GM23338 (cell line): ENCODE data around the gene PCDH12. TPM values are rescaled to one million over a fixed set of nuclear protein-coding genes. Genes with fewer than 3 reads are reported as not detected.

Experiments used
- ATAC-seq: fragments of 200-7000 bp; cut with Tn5 transposase; 3 replicates; pipeline ENCODE4 v1.9.1; 2020
- DNase-seq: peaks from one replicate; pipeline ENCODE4 v3.0.0-alpha.2; 2015; ENCODE audit warnings: low spot score
- H2AFZ ChIP-seq: fragments of 200-600 bp; sonication (generic); 2 replicates; pipeline ENCODE4 v1.8.0; 2016; ENCODE audit warnings: antibody characterized with exemption, mild to moderate bottlenecking, moderate library complexity
- H3F3A ChIP-seq: fragments of 200-600 bp; sonication (generic); replicated peaks from 2 replicates; pipeline ENCODE4 v1.8.0; 2017; ENCODE audit warnings: antibody characterized with exemption, mixed run types, low read depth
- H3K27ac ChIP-seq: fragments of 200-600 bp; sonication (generic); 2 replicates; pipeline ENCODE4 v1.6.1; 2016; ENCODE audit warnings: low read depth
- H3K27me3 ChIP-seq: fragments of 200-600 bp; sonication (generic); 2 replicates; pipeline ENCODE4 v1.8.0; 2016; ENCODE audit warnings: mild to moderate bottlenecking, mixed run types, moderate library complexity; ENCODE audit not compliant: insufficient read depth
- H3K36me3 ChIP-seq: fragments of 200-600 bp; sonication (generic); 2 replicates; pipeline ENCODE4 v1.8.0; 2016; ENCODE audit warnings: mild to moderate bottlenecking; ENCODE audit not compliant: insufficient read depth
- H3K4me1 ChIP-seq: fragments of 200-600 bp; sonication (generic); 2 replicates; pipeline ENCODE4 v1.8.0; 2016; ENCODE audit warnings: mild to moderate bottlenecking, moderate library complexity; ENCODE audit not compliant: insufficient read depth
- H3K4me2 ChIP-seq: fragments of 200-600 bp; sonication (generic); 2 replicates; pipeline ENCODE4 v1.7.1; 2017; ENCODE audit warnings: mixed run types
- H3K4me3 ChIP-seq: fragments of 200-600 bp; sonication (generic); 2 replicates; pipeline ENCODE4 v1.6.1; 2016; ENCODE audit warnings: mixed run types
- H3K79me2 ChIP-seq: fragments of 200-600 bp; sonication (generic); replicated peaks from 2 replicates; pipeline ENCODE4 v1.8.0; 2017; ENCODE audit warnings: mild to moderate bottlenecking; ENCODE audit not compliant: insufficient read depth
- H3K9me2 ChIP-seq: fragments of 200-600 bp; sonication (generic); 2 replicates; pipeline ENCODE4 v1.8.0; 2017; ENCODE audit not compliant: insufficient read depth
- H4K20me1 ChIP-seq: fragments of 200-600 bp; sonication (generic); replicated peaks from 2 replicates; pipeline ENCODE4 v1.8.0; 2017; ENCODE audit warnings: mild to moderate bottlenecking; ENCODE audit not compliant: insufficient read depth
- H3K27ac Mint-ChIP-seq: 2 replicates; pipeline ENCODE4 v1.8.0; 2020; ENCODE audit warnings: inconsistent platforms, mild to moderate bottlenecking, moderate library complexity, mixed read lengths
- H3K27me3 Mint-ChIP-seq: 3 replicates; pipeline ENCODE4 v1.8.0; 2022; ENCODE audit warnings: low read depth, mild to moderate bottlenecking, moderate library complexity, mixed read lengths, inconsistent platforms; ENCODE audit not compliant: insufficient read depth, poor library complexity
- H3K36me3 Mint-ChIP-seq: 3 replicates; pipeline ENCODE4 v1.8.0; 2021; ENCODE audit warnings: low read depth, mild to moderate bottlenecking, inconsistent platforms, moderate library complexity, mixed read lengths
- H3K4me1 Mint-ChIP-seq: 3 replicates; pipeline ENCODE4 v1.8.0; 2020; ENCODE audit warnings: mild to moderate bottlenecking, inconsistent platforms, mixed read lengths
- H3K4me3 Mint-ChIP-seq: 3 replicates; pipeline ENCODE4 v1.8.0; 2021; ENCODE audit warnings: moderate library complexity, mild to moderate bottlenecking, inconsistent platforms, mixed read lengths
- H3K9me3 Mint-ChIP-seq: 3 replicates; pipeline ENCODE4 v1.8.0; 2020; ENCODE audit warnings: moderate library complexity, mild to moderate bottlenecking, inconsistent platforms, mixed read lengths
- CREB1 ChIP-seq: fragments of 250-450 bp; sonication (Bioruptor Pico); IDR thresholded peaks from 2 replicates; pipeline ENCODE4 v1.5.0; 2020; ENCODE audit warnings: low read depth, mild to moderate bottlenecking, moderate library complexity
- EZH2 ChIP-seq: fragments of 200-600 bp; sonication (generic); IDR thresholded peaks from one replicate; pipeline ENCODE4 v1.8.0; 2017; ENCODE audit warnings: antibody characterized with exemption, mild to moderate bottlenecking, low read depth; ENCODE audit not compliant: unreplicated experiment
- EZH2phosphoT487 ChIP-seq: fragments of 200-600 bp; sonication (generic); IDR thresholded peaks from one replicate; pipeline ENCODE4 v1.8.1; 2018; ENCODE audit warnings: antibody characterized with exemption; ENCODE audit not compliant: unreplicated experiment
- JUNB ChIP-seq: IDR thresholded peaks from one replicate; pipeline ENCODE4 v1.6.1; 2016; ENCODE audit warnings: antibody characterized with exemption; ENCODE audit not compliant: unreplicated experiment
- NANOG ChIP-seq: IDR thresholded peaks from 2 replicates; pipeline ENCODE4 v1.6.1; 2016; ENCODE audit warnings: antibody characterized with exemption, borderline replicate concordance
- POLR2AphosphoS5 ChIP-seq: IDR thresholded peaks from 2 replicates; pipeline ENCODE4 v1.6.1; 2016; ENCODE audit warnings: antibody characterized with exemption, low read depth
- STAT1 ChIP-seq: IDR thresholded peaks from one replicate; pipeline ENCODE4 v1.6.1; 2016; ENCODE audit warnings: antibody characterized with exemption; ENCODE audit not compliant: unreplicated experiment
- ZNF114 ChIP-seq: fragments of 250-450 bp; sonication (Bioruptor Pico); IDR thresholded peaks from 2 replicates; pipeline ENCODE4 v1.5.0; 2020; ENCODE audit warnings: mild to moderate bottlenecking, moderate library complexity
- ZNF331 ChIP-seq: fragments of 250-450 bp; sonication (Bioruptor Pico); IDR thresholded peaks from 2 replicates; pipeline ENCODE4 v1.5.0; 2020; ENCODE audit warnings: low read depth, mild to moderate bottlenecking, moderate library complexity
- polyA plus RNA-seq: library from polyadenylated mRNA; unstranded; fragments of >200 nt; fragmentation: Nextera tagmentation; extraction: Ambion mirVana; gene quantifications from 2 replicates; pipeline ENCODE4 v1.2.1, GENCODE V29; 2016
- total RNA-seq: library from RNA; depleted of rRNA; stranded (reverse); fragments of >200 nt; shearing (Covaris generic); gene quantifications from 2 replicates; pipeline ENCODE4 v1.2.3, GENCODE V29; 2014
- TF ChIP-seq, protein P1 (sequence below): IDR thresholded peaks from 2 replicates; pipeline ENCODE4 v1.6.1; 2016; ENCODE audit warnings: antibody characterized with exemption
- TF ChIP-seq, protein P2 (sequence below), 2 experiments: fragments of 200-600 bp in 1 of 2; sonication (generic) in 1 of 2; conservative IDR thresholded peaks; 2 replicates each; pipeline versions ENCODE4 v1.5.1 to v1.6.1; 2016 to 2017; ENCODE audit warnings: antibody characterized with exemption in 2 of 2, low read depth in 2 of 2, mild to moderate bottlenecking in 2 of 2, moderate library complexity in 1 of 2
- TF ChIP-seq, protein P3 (sequence below): fragments of 250-450 bp; sonication (Bioruptor Pico); IDR thresholded peaks from 2 replicates; pipeline ENCODE4 v1.5.0; 2020; ENCODE audit warnings: mild to moderate bottlenecking, moderate library complexity

PCDH12 gene
- total and polyA plus RNA-seq, 2 experiments from 2014 or later, result 0.14 to 0.29 TPM

DNA sequence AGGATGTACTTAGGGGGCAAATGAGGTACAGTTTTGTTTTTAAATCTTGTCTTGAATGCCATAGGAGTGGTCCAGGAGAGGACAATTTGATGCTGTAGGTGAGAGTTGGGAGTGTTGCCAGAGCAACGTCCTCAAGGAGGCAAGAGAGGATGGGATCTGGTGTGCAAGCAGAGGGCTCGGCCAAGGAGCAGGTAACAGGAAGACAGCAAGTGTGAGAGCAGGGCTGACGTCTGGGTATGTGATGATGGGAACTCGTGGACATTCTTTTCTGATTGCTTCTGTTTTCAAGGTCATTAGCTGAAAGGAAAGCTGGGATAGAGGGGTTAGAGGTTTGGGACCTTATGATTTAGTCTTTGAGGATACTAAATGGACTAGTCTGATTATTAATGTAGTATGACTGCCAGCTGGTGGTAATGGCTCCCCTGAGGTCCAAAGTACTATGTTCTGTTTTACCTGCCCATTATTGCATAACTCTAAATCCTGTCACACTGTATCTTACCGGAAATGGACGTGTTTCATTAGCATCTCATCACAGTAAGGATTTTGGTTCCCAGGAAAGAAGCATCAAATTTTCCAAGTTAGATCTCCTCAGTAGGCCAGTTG is 39.5 kb upstream of the PCDH12 start:
- H3K9me2 ChIP-seq, result no peaks in the 10 kb centered on the region
- no peaks in the 10 kb centered on the region for H3F3A ChIP-seq
- no peak overlapping the region for H3K4me2 ChIP-seq
- ATAC-seq (no peak), DNase-seq (no peak)
- no peak overlapping the region for H2AFZ ChIP-seq
- TF ChIP-seq ZNF114 (CRISPR knock-in tag) (no peak), EZH2phosphoT487 (no peak), EZH2 (no peak), CREB1 (CRISPR knock-in tag) (no peak)
- no peaks in the 10 kb centered on the region; the same call in 1 of the 2 replicates for H3K79me2 ChIP-seq
- Mint-ChIP-seq H3K36me3 (peaks cover 36% of the 10 kb centered on the region), H3K4me1 (no peaks in the 10 kb centered on the region), H3K27ac (no peak overlapping the region), H3K4me3 (no peak overlapping the region), H3K9me3 (peaks cover 13% of the 10 kb centered on the region; the same call in 2 of the 3 replicates), H3K27me3 (peaks cover 5% of the 10 kb centered on the region)
- no peak overlapping the region for H3K27ac ChIP-seq
- H4K20me1 ChIP-seq, result no peaks in the 10 kb centered on the region
- no peak overlapping the region for H3K4me3 ChIP-seq
- no peaks in the 10 kb centered on the region for H3K27me3 ChIP-seq
- peaks cover 18% of the 10 kb centered on the region for H3K36me3 ChIP-seq
- H3K4me1 ChIP-seq, result no peaks in the 10 kb centered on the region

DNA sequence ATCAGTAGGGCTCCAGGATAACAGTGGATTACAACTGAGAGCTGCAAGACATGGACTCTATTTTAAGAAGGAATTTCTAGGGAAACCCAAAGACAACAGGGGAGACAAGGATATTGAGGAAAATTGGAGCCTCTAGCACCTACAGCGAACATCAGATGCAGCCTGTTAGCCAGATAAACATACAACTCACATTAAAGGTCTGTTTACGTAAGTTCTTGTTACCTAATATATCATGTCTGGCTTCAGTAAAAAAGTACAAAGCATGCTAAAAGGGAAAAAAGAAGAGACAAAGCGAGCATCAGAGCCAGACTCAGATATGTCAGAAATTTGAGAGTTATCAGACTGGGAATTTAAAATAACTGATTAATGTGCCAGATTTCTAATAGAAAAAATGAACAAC is 37.7 kb upstream of the PCDH12 start:
- H3K27me3 Mint-ChIP-seq, result peaks cover 5% of the 10 kb centered on the region
- peaks cover 9% of the 10 kb centered on the region for H3K36me3 ChIP-seq
- peaks cover 24% of the 10 kb centered on the region for H3K36me3 Mint-ChIP-seq
- H3K27me3 ChIP-seq, result no peaks in the 10 kb centered on the region
- no peaks in the 10 kb centered on the region for H3F3A ChIP-seq
- DNase-seq, result no peak
- no peak overlapping the region for H3K4me3 Mint-ChIP-seq
- H3K27ac ChIP-seq, result no peak overlapping the region
- no peaks in the 10 kb centered on the region; the same call in 1 of the 2 replicates for H3K79me2 ChIP-seq
- no peak for ATAC-seq
- no peak overlapping the region for H3K4me2 ChIP-seq
- H3K27ac Mint-ChIP-seq, result no peak overlapping the region
- H3K4me3 ChIP-seq, result no peak overlapping the region
- no peaks in the 10 kb centered on the region for H3K4me1 Mint-ChIP-seq
- peaks cover 12% of the 10 kb centered on the region; the same call in 2 of the 3 replicates for H3K9me3 Mint-ChIP-seq
- H3K4me1 ChIP-seq, result no peaks in the 10 kb centered on the region
- H4K20me1 ChIP-seq, result no peaks in the 10 kb centered on the region
- no peaks in the 10 kb centered on the region for H3K9me2 ChIP-seq
- H2AFZ ChIP-seq, result no peak overlapping the region
- no peak for TF ChIP-seq ZNF331 (CRISPR knock-in tag)
- no peak for TF ChIP-seq EZH2phosphoT487
- TF ChIP-seq, protein P1, sequence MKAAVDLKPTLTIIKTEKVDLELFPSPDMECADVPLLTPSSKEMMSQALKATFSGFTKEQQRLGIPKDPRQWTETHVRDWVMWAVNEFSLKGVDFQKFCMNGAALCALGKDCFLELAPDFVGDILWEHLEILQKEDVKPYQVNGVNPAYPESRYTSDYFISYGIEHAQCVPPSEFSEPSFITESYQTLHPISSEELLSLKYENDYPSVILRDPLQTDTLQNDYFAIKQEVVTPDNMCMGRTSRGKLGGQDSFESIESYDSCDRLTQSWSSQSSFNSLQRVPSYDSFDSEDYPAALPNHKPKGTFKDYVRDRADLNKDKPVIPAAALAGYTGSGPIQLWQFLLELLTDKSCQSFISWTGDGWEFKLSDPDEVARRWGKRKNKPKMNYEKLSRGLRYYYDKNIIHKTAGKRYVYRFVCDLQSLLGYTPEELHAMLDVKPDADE, result no peak
- TF ChIP-seq STAT1, result no peak
- TF ChIP-seq JUNB, result no peak
- TF ChIP-seq ZNF114 (CRISPR knock-in tag), result no peak
- no peak for TF ChIP-seq CREB1 (CRISPR knock-in tag)
- TF ChIP-seq NANOG, result no peak
- no peak for TF ChIP-seq POLR2AphosphoS5
- TF ChIP-seq, protein P2, sequence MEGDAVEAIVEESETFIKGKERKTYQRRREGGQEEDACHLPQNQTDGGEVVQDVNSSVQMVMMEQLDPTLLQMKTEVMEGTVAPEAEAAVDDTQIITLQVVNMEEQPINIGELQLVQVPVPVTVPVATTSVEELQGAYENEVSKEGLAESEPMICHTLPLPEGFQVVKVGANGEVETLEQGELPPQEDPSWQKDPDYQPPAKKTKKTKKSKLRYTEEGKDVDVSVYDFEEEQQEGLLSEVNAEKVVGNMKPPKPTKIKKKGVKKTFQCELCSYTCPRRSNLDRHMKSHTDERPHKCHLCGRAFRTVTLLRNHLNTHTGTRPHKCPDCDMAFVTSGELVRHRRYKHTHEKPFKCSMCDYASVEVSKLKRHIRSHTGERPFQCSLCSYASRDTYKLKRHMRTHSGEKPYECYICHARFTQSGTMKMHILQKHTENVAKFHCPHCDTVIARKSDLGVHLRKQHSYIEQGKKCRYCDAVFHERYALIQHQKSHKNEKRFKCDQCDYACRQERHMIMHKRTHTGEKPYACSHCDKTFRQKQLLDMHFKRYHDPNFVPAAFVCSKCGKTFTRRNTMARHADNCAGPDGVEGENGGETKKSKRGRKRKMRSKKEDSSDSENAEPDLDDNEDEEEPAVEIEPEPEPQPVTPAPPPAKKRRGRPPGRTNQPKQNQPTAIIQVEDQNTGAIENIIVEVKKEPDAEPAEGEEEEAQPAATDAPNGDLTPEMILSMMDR (conservative IDR thresholded peaks at IDR 0.05; ENCODE audit: low read depth in 2 of 2), result no peak
- TF ChIP-seq EZH2, result no peak
- TF ChIP-seq, protein P3, sequence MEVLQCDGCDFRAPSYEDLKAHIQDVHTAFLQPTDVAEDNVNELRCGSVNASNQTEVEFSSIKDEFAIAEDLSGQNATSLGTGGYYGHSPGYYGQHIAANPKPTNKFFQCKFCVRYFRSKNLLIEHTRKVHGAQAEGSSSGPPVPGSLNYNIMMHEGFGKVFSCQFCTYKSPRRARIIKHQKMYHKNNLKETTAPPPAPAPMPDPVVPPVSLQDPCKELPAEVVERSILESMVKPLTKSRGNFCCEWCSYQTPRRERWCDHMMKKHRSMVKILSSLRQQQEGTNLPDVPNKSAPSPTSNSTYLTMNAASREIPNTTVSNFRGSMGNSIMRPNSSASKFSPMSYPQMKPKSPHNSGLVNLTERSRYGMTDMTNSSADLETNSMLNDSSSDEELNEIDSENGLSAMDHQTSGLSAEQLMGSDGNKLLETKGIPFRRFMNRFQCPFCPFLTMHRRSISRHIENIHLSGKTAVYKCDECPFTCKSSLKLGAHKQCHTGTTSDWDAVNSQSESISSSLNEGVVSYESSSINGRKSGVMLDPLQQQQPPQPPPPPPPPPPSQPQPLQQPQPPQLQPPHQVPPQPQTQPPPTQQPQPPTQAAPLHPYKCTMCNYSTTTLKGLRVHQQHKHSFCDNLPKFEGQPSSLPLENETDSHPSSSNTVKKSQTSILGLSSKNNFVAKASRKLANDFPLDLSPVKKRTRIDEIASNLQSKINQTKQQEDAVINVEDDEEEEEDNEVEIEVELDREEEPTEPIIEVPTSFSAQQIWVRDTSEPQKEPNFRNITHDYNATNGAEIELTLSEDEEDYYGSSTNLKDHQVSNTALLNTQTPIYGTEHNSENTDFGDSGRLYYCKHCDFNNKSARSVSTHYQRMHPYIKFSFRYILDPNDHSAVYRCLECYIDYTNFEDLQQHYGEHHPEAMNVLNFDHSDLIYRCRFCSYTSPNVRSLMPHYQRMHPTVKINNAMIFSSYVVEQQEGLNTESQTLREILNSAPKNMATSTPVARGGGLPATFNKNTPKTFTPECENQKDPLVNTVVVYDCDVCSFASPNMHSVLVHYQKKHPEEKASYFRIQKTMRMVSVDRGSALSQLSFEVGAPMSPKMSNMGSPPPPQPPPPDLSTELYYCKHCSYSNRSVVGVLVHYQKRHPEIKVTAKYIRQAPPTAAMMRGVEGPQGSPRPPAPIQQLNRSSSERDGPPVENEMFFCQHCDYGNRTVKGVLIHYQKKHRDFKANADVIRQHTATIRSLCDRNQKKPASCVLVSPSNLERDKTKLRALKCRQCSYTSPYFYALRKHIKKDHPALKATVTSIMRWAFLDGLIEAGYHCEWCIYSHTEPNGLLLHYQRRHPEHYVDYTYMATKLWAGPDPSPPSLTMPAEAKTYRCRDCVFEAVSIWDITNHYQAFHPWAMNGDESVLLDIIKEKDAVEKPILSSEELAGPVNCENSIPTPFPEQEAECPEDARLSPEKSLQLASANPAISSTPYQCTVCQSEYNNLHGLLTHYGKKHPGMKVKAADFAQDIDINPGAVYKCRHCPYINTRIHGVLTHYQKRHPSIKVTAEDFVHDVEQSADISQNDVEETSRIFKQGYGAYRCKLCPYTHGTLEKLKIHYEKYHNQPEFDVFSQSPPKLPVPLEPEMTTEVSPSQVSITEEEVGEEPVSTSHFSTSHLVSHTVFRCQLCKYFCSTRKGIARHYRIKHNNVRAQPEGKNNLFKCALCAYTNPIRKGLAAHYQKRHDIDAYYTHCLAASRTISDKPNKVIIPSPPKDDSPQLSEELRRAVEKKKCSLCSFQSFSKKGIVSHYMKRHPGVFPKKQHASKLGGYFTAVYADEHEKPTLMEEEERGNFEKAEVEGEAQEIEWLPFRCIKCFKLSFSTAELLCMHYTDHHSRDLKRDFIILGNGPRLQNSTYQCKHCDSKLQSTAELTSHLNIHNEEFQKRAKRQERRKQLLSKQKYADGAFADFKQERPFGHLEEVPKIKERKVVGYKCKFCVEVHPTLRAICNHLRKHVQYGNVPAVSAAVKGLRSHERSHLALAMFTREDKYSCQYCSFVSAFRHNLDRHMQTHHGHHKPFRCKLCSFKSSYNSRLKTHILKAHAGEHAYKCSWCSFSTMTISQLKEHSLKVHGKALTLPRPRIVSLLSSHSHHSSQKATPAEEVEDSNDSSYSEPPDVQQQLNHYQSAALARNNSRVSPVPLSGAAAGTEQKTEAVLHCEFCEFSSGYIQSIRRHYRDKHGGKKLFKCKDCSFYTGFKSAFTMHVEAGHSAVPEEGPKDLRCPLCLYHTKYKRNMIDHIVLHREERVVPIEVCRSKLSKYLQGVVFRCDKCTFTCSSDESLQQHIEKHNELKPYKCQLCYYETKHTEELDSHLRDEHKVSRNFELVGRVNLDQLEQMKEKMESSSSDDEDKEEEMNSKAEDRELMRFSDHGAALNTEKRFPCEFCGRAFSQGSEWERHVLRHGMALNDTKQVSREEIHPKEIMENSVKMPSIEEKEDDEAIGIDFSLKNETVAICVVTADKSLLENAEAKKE, result no peak
